Testis (tissue), 3 donors: Measurements from ENCODE around the gene CDCP1. TPM values are rescaled to one million over a fixed set of nuclear protein-coding genes. Genes with fewer than 3 reads are reported as not detected.

ENCODE experiments used
- DNase-seq: peaks from one replicate; pipeline ENCODE4 v3.0.0-alpha.2; 2019
- H3K27ac ChIP-seq, 2 donors: fragments of 200-600 bp; sonication (generic); one replicate each; pipeline ENCODE4 v1.5.1; 2019
- H3K27me3 ChIP-seq: fragments of 200-600 bp; sonication (generic); one replicate; pipeline ENCODE4 v1.5.1; 2019
- H3K36me3 ChIP-seq: fragments of 200-600 bp; sonication (generic); one replicate; pipeline ENCODE4 v1.5.1; 2017; ENCODE audit warnings: low read depth; ENCODE audit errors: missing control alignments
- H3K4me1 ChIP-seq: fragments of 200-600 bp; sonication (generic); one replicate; pipeline ENCODE4 v1.5.1; 2019
- H3K4me3 ChIP-seq, 2 donors: fragments of 200-600 bp; sonication (generic); one replicate each; pipeline ENCODE4 v1.5.1; 2017 to 2019
- H3K9me3 ChIP-seq: fragments of 200-600 bp; sonication (generic); one replicate; pipeline ENCODE4 v1.5.1; 2017
- CTCF ChIP-seq, 3 experiments: fragments of 450-650 bp in 2 of 3; fragments of 200-600 bp in 1 of 3; sonication (generic) in 1 of 3; IDR thresholded peaks; one replicate each; pipeline ENCODE4 v1.5.1; 2016 to 2019; ENCODE audit warnings: antibody characterized with exemption in 3 of 3, mild to moderate bottlenecking in 2 of 3, moderate library complexity in 1 of 3
- POLR2A ChIP-seq: fragments of 450-650 bp; IDR thresholded peaks from one replicate; pipeline ENCODE4 v1.6.1; 2017; ENCODE audit warnings: antibody characterized with exemption, mild to moderate bottlenecking, moderate library complexity
- WGBS, 2 donors: methylation state at CpG; one replicate each; pipeline ENCODE4 v1.1.5; 2018; 5-methylcytosine and 5-hydroxymethylcytosine counted together
- intact Hi-C: fragments of 100-400 bp; cut with DNase I; formaldehyde crosslinking; loops from one replicate; pipeline ENCODE4 v1.15.1; 2023; ENCODE audit warnings: low total_unique reads
- polyA plus RNA-seq: library from polyadenylated mRNA; stranded (reverse); fragments of 350-450 nt; fragmentation: Illumina TruSeq; extraction: RNeasy Lipid Tissue Mini Kit (QIAGEN cat#74804); gene quantifications from one replicate; pipeline ENCODE4 v1.2.3, GENCODE V29; 2014; ENCODE audit warnings: low read depth, low replicate concordance; ENCODE audit not compliant: insufficient read depth
- total RNA-seq, 2 donors: library from RNA; depleted of rRNA; stranded (reverse); fragments of >200 nt; gene quantifications; one replicate each; pipeline ENCODE4 v1.2.3, GENCODE V29; 2016

Gene CDCP1
- total and polyA plus RNA-seq, 3 donors from 2014 or later = 1.1 to 2.7 (median 2.5) TPM

- no peak for DNase-seq
- Histone ChIP-seq H3K4me1 (peaks cover 6% of the 10 kb centered on the region), H3K9me3 (no peaks in the 10 kb centered on the region), H3K27ac (no peak overlapping the region), H3K36me3 (no peaks in the 10 kb centered on the region), H3K27me3 (no peaks in the 10 kb centered on the region), H3K4me3 (no peak overlapping the region)
- WGBS, 2 donors = 61 to 72% methylated on average over 4 of the region's 4 CpGs
- TF ChIP-seq CTCF (IDR thresholded peaks at IDR 0.05) (no peak), POLR2A (no peak)
- intact Hi-C loops = no loop called here
Observed at GRCh38 chr3:45060165-45060892, 85.8 kb downstream of the CDCP1 start.

- Histone ChIP-seq H3K4me3 (no peak overlapping the region), H3K27ac (no peak overlapping the region), H3K4me1 (peaks cover 6% of the 10 kb centered on the region), H3K9me3 (no peaks in the 10 kb centered on the region), H3K27me3 (no peaks in the 10 kb centered on the region), H3K36me3 (no peaks in the 10 kb centered on the region)
- TF ChIP-seq POLR2A (no peak), CTCF (IDR thresholded peaks at IDR 0.05) (no peak)
- WGBS, 2 donors = 59 to 75% methylated on average over 2 of the region's 2 CpGs
- DNase-seq = no peak
- intact Hi-C loops = no loop called here
Observed at GRCh38 chr3:45059132-45059531, 87.0 kb downstream of the CDCP1 start.

- Histone ChIP-seq H3K27ac (peak overlapping the region in 1 of 2 donors; percentile 44), H3K27me3 (no peaks in the 10 kb centered on the region), H3K36me3 (no peaks in the 10 kb centered on the region), H3K4me1 (peaks cover 6% of the 10 kb centered on the region), H3K4me3 (no peak overlapping the region), H3K9me3 (no peaks in the 10 kb centered on the region)
- WGBS, 2 donors = 87 to 93% methylated on average over 3 of the region's 3 CpGs
- intact Hi-C loops = no loop called here
- no peak for DNase-seq
- TF ChIP-seq CTCF (IDR thresholded peaks at IDR 0.05) (no peak), POLR2A (no peak)
Observed at GRCh38 chr3:45057557-45057956, 88.6 kb downstream of the CDCP1 start.

GRCh38 chr3:45056608-45057301 is 89.4 kb downstream of the CDCP1 start:
- DNase-seq = no peak
- intact Hi-C loops = no loop called here
- WGBS, 2 donors = 60% methylated on average over 5 of the region's 5 CpGs
- H3K9me3 ChIP-seq = no peaks in the 10 kb centered on the region
- peak overlapping the region in 1 of 2 donors; percentile 44 for H3K27ac ChIP-seq
- H3K27me3 ChIP-seq = no peaks in the 10 kb centered on the region
- TF ChIP-seq CTCF (IDR thresholded peaks at IDR 0.05) (no peak), POLR2A (no peak)
- H3K4me1 ChIP-seq = peaks cover 6% of the 10 kb centered on the region
- no peaks in the 10 kb centered on the region for H3K36me3 ChIP-seq
- H3K4me3 ChIP-seq = no peak overlapping the region
